GM21447 (cell line): ENCODE data around the gene LLCFC1.

Experiments used
- ATAC-seq: cut with Tn5 transposase; IDR thresholded peaks from one replicate; pipeline ENCODE4 v1.9.1; 2021; ENCODE audit not compliant: unreplicated experiment

Gene LLCFC1

GRCh38 chr7:142910031-142910433 lies 29.3 kb upstream of the LLCFC1 start:
- ATAC-seq: no peak

DNA sequence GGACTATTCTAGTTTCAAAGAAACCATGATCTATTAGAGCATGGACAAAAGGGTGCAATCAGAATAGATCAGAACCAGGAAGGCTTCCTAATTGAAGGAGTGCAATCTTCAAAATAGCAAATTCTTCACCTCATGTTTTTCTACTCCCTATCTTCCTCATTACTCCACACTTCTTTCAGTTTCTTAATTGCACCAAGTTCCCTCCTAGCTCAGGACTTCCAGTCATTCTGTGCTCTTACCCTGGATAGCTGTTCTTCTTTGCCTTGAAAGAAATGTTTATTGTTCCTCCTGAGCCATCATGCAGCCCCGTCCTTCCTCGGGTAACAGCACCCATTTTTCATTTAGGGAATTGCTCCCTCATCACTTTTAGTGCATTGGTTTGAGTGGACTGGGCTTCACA lies 28.8 kb upstream of the LLCFC1 start:
- no peak for ATAC-seq

DNA sequence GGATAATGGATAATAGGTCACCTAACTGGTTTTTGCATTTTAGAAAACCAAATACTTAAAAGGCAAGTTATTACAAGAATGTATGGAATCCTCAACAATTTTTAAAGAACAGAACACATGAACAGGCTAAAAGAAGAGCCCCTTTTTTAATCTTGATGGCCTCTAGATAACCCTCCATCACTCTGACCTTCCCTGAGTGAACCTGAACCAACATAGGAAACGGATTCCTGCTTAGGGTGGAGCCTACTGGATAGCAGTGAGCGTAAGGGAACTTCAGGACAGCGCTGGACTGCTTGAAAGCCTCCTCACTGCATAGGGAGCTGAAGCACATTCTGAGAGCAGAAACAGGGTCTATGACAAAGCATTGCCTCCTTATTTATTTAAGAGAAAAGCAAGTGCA lies 26.2 kb upstream of the LLCFC1 start:
- ATAC-seq: no peak

DNA sequence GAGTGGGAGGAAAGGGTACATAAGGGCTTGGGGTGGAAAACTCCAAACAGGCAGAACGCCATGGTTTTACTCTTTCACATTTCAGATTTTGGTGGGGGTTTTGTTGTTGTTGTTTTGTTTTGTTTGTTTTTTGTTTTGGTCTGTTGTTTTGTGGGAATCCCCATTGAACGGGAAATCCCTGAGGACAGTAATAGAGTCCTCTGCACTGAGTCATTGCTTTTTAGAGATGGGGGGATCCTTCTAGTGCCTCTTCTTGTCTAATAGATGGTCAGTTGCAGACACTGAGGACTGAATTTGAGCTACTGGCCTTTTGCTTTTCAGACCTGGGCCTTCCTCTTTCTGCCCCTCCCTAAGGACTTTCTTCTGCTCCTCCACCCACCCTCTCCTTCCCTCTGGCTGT lies 25.7 kb upstream of the LLCFC1 start:
- ATAC-seq: no peak

DNA sequence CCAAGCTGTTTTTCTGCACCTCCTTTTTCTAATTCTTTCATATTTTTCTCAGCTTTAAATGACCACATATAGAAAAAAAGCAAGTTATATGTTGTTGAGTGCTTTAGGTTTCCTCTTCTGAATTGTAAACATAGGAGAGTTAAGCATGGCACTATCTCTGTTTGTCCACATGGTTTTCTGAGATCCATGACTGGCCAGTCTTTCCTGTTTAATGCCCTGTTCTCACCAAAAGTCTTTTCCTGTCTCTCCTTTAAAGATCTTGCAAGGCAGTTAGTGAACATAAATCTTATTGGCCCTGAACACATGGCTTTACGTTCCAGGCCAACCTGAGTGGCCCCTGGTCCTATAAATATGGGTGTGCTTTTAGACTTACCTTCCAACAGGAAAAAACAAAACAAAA lies 25.2 kb upstream of the LLCFC1 start:
- ATAC-seq: no peak

DNA sequence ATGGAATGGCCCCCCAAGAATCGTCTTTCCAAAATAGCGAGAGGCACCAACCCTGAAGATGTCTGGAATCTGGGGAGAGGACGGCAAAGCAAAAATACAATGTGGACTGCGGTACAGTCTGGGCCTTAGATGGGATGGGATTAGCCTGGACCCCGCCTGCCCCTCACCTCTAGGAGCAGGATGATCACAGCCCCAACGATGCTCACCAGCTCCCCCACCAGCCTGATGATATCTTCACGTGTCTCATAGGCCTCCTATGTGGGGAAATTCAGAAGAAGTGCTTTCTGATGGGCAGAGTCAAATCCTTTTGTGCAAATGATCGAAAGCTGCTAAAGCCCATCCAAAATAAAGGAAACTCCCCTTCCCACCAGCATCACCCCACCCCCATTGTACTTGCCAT lies 24.0 kb upstream of the LLCFC1 start:
- no peak for ATAC-seq

- ATAC-seq: no peak
Measured at GRCh38 chr7:142916508-142916907, 22.8 kb upstream of the LLCFC1 start.

- no peak for ATAC-seq
Measured at GRCh38 chr7:142917447-142917846, 21.8 kb upstream of the LLCFC1 start.

GRCh38 chr7:142918901-142919300 lies 20.4 kb upstream of the LLCFC1 start:
- ATAC-seq: no peak

GRCh38 chr7:142919656-142920055 lies 19.6 kb upstream of the LLCFC1 start:
- no peak for ATAC-seq

- ATAC-seq: no peak
Measured at GRCh38 chr7:142923391-142923790, 15.9 kb upstream of the LLCFC1 start.

DNA sequence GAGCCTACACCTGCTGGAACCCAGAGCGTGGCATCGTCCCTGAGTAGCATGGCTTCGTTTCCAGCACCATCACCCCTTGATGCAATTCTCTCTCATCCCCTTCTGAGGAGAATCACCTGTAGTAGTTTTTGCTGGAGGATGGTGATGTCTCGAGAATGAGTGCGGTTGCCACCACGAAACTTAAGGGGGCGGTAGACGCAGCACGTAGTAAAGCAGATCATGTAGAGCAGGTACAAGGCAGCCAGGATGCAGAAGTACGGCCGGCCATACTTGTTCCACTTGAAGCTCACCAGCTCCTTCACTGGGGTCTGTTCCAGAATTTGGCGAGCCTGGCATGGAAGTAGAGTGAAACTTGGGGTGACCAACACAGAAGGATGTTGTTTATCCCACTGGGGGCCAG lies 13.9 kb upstream of the LLCFC1 start:
- ATAC-seq: no peak

- ATAC-seq: no peak
Measured at GRCh38 chr7:142927085-142927745, 12.1 kb upstream of the LLCFC1 start.

DNA sequence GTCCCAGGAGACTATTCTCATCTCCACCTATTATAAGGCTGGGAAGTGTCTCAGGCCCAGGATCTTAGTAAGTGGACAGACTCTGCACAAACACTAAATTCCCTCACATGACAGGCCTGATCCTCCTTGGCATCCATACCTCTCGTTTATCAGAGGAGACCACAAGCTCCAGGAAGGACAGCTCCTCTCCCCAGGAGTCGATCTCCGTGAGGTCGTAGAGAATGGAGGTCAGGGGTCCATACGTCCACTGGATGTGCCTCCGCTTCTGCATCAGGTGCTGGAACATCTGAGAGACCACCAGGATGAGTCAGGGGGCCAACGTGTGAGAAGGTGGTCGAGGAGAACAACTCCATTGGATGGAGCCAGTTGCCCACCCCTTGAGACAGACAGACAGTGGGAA lies 11.3 kb upstream of the LLCFC1 start:
- no peak for ATAC-seq

DNA sequence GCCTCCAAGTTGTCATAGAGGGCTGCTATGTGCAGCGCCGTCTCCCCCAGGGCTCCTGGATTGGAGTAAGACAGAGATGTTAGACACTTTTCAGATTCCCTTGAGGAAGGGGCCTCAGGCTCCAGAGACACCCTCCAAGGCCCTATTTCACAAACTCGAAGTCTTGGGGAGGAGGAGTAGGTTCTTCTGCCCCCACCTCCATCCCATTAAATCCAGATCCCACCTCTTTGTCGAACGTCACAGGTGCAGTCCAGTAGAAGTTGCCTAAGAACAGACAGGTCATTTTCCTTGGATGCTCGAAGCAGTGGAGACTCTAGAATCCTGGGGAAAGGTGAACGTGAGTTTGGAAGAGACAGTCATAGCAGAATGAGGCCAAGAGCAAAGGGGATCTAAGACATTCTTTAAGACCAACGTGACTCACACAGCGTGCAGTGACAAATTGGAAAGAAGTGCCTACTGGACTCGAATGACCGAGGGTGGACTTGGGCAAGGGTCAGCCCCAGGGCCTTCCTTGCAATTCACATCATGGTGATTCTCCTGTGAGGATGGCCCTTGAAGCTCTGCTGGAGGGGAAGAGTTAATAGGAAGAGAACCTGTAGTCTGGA lies 9.1 kb upstream of the LLCFC1 start:
- ATAC-seq: no peak

DNA sequence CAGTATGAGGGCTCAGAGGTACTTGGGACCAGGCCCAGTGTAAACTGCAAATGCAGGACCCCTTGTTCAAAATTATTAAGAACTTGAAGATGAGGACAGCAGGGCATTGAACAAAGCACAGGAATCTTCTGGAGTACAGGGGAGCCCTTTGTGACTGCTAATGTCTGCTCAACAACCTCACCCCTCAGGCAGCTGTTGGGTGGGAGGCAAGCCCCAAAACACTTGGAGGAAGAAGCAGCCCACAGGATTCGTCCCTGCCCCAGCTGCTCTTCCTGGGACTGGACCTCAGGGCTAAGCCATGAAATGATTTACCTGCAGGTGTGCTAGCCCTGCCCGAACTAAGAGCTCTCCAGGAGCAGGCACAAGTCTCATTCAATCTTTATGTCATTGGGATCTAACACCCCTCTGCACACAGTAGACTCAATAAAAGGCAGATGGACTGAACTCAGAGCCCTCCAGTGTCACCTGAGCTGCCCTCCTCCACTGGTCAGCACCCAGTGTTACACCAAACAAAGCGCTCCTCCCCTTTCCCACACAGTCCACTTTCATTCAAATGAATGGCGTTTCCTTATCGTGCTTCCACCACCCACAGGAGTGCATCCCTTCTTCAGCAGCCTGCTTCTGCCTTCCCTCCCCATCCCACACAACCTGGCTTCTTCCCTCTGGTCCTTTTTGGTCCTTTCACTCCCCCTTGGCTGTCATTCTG lies 6.7 kb upstream of the LLCFC1 start:
- ATAC-seq: no peak

DNA sequence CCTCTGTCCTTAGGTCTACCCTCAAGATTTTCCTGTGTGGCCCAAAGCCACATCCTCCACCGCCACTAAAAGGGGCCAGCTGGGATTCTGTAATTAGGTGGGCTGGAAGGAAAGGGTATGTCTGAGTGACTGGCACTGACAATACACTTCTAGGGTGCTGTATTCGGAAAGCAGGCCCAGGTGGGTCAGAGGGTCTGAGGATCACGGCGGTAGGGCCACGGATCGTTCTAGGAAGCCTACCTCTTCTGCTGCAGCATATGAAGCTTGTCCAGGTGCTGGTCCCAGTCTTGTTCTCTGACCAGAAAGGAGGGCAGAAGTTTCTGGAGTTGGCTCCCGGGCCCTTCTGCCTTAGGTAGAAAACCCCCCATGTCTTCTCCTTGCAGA lies 6.2 kb upstream of the LLCFC1 start:
- ATAC-seq: no peak

DNA sequence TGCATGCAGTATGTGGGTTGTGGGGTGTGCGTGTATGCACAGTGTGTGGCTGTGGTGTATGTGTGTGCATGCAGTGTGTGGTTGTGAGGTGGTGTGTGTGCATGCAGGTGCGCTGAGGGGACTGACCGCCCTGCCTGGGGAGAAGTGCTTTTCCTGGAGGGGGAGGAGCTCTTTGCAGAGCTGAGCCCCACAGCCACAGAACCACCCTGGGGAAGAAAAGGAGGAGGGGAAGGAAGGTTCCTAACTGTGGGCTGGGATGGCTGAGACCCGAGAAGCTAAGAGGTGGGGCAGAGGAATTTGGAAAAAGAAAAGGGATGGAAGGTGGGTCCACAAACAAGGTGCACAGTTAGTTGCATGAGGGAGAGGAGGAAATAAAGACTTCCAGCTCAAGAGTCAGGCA lies 5.7 kb upstream of the LLCFC1 start, which contains the start of gene TRPV5:
Gene TRPV5 (minus strand): TSS at position 123 of the 400 bp plus-strand sequence. CDS start 287 bp downstream, outside the sequence.
- ATAC-seq: no peak

DNA sequence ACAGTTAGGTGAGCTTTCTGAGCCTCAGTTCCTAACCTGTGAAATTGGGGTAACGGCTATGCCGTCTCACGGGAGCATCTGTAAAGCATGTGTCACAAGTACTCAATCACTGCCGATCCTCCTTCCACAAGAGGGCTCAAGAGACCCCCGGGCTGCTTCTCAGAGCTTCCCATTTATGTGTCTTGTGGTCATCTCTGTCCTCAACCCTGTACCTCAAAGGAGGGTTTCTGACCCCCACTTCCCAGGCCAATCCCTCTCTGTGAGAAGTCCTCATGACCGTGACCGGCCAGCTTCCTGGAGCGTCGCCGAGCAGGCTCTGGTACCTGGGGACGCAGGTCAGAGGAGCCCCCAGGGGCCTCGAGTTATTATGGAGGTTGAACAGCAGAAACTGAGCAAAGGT lies 5.2 kb upstream of the LLCFC1 start:
- ATAC-seq: no peak

GRCh38 chr7:142935941-142936565 lies 3.2 kb upstream of the LLCFC1 start:
- ATAC-seq: no peak

GRCh38 chr7:142938611-142939010 lies 673 bp upstream of the LLCFC1 start:
- no peak for ATAC-seq

DNA sequence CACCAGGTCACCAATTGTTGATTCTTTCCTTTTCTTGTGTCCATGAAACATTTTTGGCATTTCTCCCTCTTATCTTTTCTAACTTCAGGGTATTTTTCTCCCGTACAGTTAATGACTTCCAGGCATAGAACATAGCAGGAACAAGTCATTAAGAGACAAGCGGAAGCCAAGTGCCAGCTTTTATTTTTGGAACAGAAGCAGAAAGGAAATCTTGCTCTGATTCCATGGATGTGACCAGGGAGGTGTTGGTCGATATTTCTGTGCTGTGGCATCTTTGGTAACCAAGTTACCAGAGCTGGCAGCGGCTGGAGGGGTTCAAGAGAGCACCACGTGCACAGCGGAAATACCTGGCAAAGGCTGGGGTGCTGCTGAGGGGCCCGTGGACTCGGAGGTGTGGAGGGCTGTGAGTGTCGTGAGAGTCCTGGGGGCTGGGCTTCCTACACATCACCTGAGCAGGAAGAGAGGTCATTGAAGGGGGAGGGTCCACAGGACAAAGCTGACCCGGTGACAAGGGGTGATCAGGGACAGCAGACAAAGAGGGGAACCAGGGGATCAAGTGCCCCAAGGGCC lies 1.8 kb downstream of the LLCFC1 start:
- ATAC-seq: no peak
